ENCODE data around the gene NDUFC1. TPM values are rescaled to one million over a fixed set of nuclear protein-coding genes. Genes with fewer than 3 reads are reported as not detected.

The NDUFC1 gene
- total RNA-seq, 1 donor from 2014 or later = 19.4 TPM

- H3K27me3 Mint-ChIP-seq (ENCODE audit: unreplicated experiment) = no peaks in the 10 kb centered on the region
- no peak overlapping the region for H3K27ac Mint-ChIP-seq (ENCODE audit: unreplicated experiment)
- H3K4me1 Mint-ChIP-seq (ENCODE audit: low read depth, unreplicated experiment) = no peaks in the 10 kb centered on the region
- no peak for TF ChIP-seq CTCF (IDR thresholded peaks at IDR 0.05; ENCODE audit: partially characterized antibody, unreplicated experiment)
- no peaks in the 10 kb centered on the region for H3K9me3 Mint-ChIP-seq (ENCODE audit: unreplicated experiment)
- no peak overlapping the region for H3K4me3 Mint-ChIP-seq (ENCODE audit: unreplicated experiment)
- no peak for DNase-seq
- H3K36me3 Mint-ChIP-seq (ENCODE audit: unreplicated experiment) = peaks cover 8% of the 10 kb centered on the region
These were observed 61.0 kb downstream of the NDUFC1 start for GRCh38 chr4:139241086-139241783.

Other genes starting within 250 kb of the NDUFC1 start
- gene ELF2, start 125.3 kb downstream of the NDUFC1 start, total RNA-seq (ENCODE audit: unreplicated experiment) = 32.4 TPM
- gene MGARP, start 22.3 kb downstream of the NDUFC1 start, total RNA-seq (ENCODE audit: unreplicated experiment) = 0.69 TPM
- gene NAA15, start 972 bp downstream of the NDUFC1 start, total RNA-seq (ENCODE audit: unreplicated experiment) = 44.9 TPM
- gene RAB33B, start 151.6 kb upstream of the NDUFC1 start, total RNA-seq (ENCODE audit: unreplicated experiment) = 5.0 TPM